SHP77 (cell line): ENCODE data around the gene CCDC85C.
A peak's percentile ranks its signal among the peaks of the same experiment; 100 is the strongest.

Experiments
- DNase-seq, 2 experiments: peaks; one replicate each; lab custom pipeline; 2025; lab: John Stamatoyannopoulos, UW

The CCDC85C gene

GRCh38 chr14:99573000-99573330 lies 31.0 kb downstream of the CCDC85C start:
- DNase-seq: peak in 1 of 2 experiments; percentile 26

GRCh38 chr14:99572173-99572999 lies 31.6 kb downstream of the CCDC85C start:
- DNase-seq: peak; percentile 47 to 58

GRCh38 chr14:99571303-99571986 lies 32.6 kb downstream of the CCDC85C start:
- peak; percentile 45 to 59 for DNase-seq

- DNase-seq: no peak
Measured at GRCh38 chr14:99570544-99571302, 33.3 kb downstream of the CCDC85C start.

DNA sequence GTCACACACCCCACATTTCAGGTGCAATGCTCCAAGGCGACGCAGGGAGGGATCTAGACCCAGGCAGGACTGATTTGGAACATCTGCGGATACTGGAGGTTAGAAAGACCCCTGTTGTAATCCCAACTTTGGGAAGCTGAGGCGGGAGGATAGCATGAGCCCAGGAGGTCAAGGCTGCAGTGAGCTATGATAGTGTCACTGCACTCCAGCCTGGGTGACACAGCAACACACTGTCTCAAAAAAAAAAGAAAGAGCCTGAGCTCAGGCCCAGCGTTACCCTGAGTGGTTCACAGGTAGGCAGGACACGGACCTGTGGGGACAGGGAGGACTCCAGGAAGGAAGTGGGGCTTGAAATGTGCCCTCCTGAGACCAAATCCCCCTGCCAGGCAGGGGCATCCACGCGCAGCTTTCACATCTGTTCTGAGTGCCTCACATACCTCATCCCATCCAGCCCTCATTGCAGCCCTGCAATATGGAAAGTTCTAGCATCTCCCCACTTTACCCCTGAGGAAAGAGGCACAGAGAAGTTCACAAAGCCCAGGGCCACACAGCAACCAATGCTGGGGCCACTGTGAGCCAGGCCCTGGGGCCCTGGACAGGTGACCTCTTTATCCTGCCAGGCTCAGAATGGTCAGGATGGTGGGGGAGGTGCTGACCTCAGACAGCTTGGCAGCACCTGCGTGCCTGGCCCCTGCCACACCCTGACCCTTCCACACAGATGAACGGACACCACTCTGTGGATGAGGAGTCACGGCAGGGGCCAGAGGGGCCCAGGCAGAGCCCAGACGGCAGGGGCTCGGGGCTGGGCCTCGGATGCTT lies 34.1 kb downstream of the CCDC85C start:
- no peak for DNase-seq

- peak; percentile 30 to 52 for DNase-seq
Measured at GRCh38 chr14:99568567-99569560, 35.1 kb downstream of the CCDC85C start.

- DNase-seq: no peak
Measured at GRCh38 chr14:99566390-99567354, 37.3 kb downstream of the CCDC85C start.

- no peak for DNase-seq
Measured at GRCh38 chr14:99566009-99566389, 38.0 kb downstream of the CCDC85C start.

DNA sequence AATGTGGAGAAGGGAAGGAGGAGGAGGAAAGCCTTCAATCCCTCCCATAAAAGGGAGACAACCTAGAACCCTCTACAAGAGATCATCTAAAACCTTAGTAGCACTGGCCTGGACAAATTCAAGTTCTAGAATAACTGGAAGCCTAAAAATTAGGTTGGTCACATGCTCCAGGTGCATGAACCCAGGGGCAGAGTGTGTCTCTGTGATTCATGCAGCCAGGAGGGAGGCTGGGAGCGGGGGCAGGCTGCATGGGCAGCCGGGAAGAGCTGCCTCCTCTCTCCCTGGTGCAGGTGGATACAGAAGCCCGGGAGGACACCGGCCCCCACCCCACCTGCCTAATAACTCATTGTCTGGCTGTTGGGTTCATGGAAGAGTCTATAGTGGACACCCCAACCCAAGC lies 38.6 kb downstream of the CCDC85C start:
- peak in 1 of 2 experiments; percentile 24 for DNase-seq

GRCh38 chr14:99564926-99565259 lies 39.1 kb downstream of the CCDC85C start:
- DNase-seq: no peak

DNA sequence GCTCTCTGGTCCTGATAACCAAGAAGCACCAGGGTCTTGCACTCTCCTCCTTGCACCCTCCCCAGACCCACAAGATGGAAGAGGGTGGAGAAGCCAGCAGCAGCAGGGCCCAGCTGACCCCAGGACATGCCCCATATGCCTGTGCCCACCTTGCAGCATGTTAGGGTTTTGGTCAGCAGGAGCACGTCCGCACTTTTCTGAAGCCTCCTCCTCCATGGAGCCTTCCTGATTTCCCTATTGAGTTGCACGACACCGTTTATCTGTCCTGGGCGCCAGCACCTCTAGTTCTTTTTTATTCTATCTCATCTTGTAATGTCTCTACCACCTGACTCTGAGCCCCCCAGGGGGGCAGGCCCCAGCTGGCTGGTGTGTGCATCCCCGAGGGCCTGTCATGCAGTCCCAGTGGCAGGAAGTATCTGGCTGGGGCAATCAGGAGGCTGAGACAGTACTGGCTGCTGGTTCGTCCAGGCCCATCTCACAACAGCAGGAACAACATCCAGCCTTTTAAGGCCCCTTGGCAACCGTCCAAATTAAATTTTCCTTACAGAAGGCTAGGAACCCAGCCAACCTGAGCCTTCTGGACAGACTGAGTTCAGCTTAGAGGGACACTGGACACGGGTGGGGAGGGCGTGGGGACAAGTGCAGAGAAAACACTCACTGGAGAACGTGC lies 39.6 kb downstream of the CCDC85C start:
- peak; percentile 53 to 74 for DNase-seq

DNA sequence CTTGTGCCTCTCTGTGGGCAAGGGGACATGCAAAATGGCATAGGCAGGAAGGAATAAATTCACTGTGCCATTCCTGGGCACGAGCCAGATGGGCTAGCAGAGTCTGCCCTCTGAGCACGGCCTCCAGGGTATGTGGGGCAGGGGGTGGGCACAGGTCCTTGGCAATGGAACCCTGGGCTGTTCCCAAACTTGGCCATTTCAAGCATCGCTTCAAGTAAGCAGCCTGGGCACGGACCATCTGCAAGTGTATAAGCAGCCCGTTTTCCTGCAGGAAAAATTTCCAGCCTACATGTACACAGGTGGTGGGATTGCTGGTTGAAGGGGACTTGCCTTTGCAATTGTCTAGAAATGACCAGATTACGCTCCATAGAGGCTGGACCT lies 40.3 kb downstream of the CCDC85C start:
- no peak for DNase-seq

DNA sequence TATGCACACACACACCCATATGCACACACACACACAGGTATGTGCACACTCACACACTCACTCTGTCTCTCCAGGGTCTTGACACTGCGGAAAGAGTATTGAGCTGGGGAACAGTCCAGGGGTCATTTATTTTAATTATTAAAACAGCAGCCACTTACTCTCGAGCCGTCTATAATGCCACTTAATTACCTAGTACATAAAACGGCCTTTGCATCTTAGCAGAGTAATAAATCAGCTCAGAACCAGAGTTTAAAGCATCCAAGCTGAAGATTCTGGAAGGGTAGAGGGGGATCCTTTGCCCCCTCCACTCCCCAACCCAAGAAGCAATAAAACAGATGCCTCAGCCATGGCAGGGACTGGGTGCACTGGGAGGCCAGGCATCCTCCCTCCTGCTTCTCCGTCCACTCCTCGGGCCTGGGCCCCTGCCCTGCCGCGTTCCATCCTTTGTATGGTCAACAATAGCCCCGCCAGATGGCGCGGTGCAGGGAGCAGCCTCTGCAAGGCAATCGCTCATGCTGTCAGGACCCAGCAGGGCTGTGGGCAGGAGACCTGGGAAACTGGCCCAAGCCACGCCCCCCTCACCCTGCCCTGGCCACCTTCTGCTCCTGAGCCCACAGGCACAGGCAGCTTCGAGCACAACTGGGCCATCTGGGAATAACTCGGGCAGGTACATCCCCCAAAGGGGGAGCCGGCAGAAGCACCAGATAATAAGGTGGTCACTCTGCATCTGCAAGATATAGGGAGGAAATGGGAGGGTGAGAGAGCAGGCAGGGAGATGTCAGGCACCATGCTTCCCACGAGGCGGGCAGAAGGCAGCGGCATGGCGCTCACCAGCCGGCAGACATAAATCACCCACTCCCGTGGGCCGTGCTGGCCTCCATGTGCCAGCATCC lies 40.9 kb downstream of the CCDC85C start:
- peak; percentile 87 to 92 for DNase-seq

- no peak for DNase-seq
Measured at GRCh38 chr14:99561864-99562263, 42.1 kb downstream of the CCDC85C start.

GRCh38 chr14:99560922-99561683 lies 42.9 kb downstream of the CCDC85C start:
- DNase-seq: peak; percentile 23 to 52

- DNase-seq: no peak
Measured at GRCh38 chr14:99560403-99560802, 43.6 kb downstream of the CCDC85C start.

- DNase-seq: no peak
Measured at GRCh38 chr14:99559286-99559990, 44.6 kb downstream of the CCDC85C start.
